MG63 (cell line): ENCODE results near the gene CD2BP2. TPM values are rescaled to one million over a fixed set of nuclear protein-coding genes. Genes with fewer than 3 reads are reported as not detected.

Source experiments
- DNase-seq: peaks from one replicate; pipeline ENCODE4 v3.0.0-alpha.2; 2020
- H3K27me3 ChIP-seq: fragments of 250-450 bp; sonication (Bioruptor Pico); 2 replicates; pipeline ENCODE4 v1.5.1; 2020; ENCODE audit warnings: mild to moderate bottlenecking, moderate library complexity
- H3K36me3 ChIP-seq: fragments of 250-450 bp; sonication (Bioruptor Pico); 2 replicates; pipeline ENCODE4 v1.5.1; 2020; ENCODE audit warnings: mild to moderate bottlenecking, moderate library complexity
- H3K4me3 ChIP-seq: fragments of 250-450 bp; sonication (Bioruptor Pico); 2 replicates; pipeline ENCODE4 v1.5.1; 2020; ENCODE audit warnings: mild to moderate bottlenecking, moderate library complexity
- H3K9me3 ChIP-seq: fragments of 250-450 bp; sonication (Bioruptor Pico); 2 replicates; pipeline ENCODE4 v1.5.1; 2020; ENCODE audit warnings: mild to moderate bottlenecking, moderate library complexity
- total RNA-seq: library from RNA; depleted of rRNA; stranded (reverse); fragments of >200 nt; shearing (Covaris generic); gene quantifications from 2 replicates; pipeline ENCODE4 v1.2.3, GENCODE V29; 2014; ENCODE audit warnings: low replicate concordance

Gene CD2BP2
- total RNA-seq, 1 experiment from 2014 or later, result 70.0 TPM

DNA sequence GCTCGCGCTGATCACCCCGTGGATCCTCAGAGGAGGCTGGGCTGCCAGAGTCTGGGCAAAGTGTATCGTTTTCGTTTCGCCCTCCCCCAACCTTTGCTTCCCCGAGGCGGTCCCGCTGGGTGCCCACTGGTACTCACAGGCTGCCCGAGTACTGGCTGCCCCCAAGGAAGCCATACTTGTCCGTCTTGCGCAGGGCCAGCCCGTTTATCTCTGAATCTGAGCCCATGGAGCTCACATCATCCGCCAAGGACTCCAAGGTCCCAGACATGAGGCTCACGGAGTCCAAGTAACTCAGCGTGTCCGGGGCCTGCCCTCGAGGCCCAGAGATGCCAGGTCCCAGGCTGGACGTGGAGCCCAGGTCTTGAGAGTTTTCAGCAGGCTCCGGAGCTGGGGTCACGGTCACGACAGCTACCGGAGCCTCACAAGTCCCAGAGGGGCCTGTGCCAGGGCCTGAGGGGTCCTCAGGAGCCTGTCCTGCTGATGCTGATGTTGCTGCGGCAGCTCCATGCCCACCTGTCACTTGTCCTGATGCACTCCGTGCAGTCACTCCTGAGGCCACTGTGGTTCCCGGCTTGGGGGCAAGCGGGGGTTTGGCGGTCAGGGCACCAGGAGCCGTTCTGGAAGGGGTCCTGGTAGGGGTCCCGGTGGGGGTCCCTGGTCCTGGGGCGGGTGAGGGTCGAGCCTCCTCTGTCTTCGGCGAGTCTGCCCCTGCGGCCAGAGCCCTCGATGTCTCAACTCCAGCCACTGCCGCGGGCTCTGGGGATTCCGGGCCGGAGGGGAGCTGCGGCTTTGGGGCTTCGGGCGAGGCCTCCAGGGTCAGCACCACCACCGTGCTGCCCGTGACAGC, 14.2 kb upstream of the CD2BP2 start:
- no peak for DNase-seq
- H3K4me3 ChIP-seq, result peak overlapping the region; percentile 80
- H3K27me3 ChIP-seq, result no peaks in the 10 kb centered on the region
- H3K9me3 ChIP-seq, result no peaks in the 10 kb centered on the region
- H3K36me3 ChIP-seq, result peaks cover 40% of the 10 kb centered on the region

DNA sequence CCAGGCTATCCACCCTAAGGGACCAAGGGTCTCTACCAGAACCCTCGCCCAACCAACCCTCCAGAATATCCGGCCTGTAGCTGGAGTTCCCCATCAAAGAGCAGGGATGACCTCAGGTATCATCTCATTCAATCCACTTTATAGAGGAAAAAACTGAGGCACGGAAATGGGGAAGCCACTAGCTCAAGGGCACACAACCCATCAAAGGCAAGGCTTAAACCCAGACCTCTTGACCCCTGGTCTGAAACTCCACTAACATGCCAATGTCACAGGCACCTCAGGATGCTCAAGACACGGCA, 13.6 kb upstream of the CD2BP2 start:
- Histone ChIP-seq H3K27me3 (no peaks in the 10 kb centered on the region), H3K4me3 (peak overlapping the region; percentile 80), H3K9me3 (no peaks in the 10 kb centered on the region), H3K36me3 (peaks cover 45% of the 10 kb centered on the region)
- no peak for DNase-seq

DNA sequence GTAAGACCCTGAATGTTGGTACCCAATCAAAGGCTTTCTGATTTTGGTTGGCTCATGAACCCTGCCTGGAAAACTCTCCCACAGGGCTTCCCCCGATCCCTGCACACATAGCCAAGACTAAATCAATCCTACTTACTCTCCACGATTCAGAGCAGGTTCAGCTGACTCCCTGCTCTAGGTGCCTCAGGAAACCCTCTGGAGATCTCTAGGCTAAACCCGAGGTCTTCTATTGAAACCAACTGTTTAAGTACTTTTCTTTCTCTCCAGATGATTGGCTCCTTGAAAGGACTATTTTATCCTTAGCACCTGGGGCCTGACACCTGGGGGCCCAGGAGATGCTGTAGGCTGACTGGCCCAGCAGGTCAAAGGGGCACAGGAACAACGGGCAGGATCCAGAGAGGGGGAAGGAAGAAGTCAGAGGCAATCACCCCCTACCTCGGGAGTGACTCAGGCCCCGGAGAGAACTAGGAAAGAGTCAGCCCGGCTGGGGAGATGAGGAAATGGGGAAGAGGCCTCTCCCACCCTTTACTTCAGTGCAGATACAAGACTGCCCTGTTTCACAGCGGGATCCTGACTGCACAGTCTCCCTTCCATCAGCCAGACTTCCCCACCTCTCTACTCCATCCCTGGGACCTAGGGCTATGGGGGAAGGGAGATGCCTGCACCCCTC, 13.1 kb upstream of the CD2BP2 start:
- Histone ChIP-seq H3K9me3 (no peaks in the 10 kb centered on the region), H3K4me3 (peak overlapping the region; percentile 80), H3K27me3 (no peaks in the 10 kb centered on the region), H3K36me3 (peaks cover 50% of the 10 kb centered on the region)
- DNase-seq, result peak; percentile 69

DNA sequence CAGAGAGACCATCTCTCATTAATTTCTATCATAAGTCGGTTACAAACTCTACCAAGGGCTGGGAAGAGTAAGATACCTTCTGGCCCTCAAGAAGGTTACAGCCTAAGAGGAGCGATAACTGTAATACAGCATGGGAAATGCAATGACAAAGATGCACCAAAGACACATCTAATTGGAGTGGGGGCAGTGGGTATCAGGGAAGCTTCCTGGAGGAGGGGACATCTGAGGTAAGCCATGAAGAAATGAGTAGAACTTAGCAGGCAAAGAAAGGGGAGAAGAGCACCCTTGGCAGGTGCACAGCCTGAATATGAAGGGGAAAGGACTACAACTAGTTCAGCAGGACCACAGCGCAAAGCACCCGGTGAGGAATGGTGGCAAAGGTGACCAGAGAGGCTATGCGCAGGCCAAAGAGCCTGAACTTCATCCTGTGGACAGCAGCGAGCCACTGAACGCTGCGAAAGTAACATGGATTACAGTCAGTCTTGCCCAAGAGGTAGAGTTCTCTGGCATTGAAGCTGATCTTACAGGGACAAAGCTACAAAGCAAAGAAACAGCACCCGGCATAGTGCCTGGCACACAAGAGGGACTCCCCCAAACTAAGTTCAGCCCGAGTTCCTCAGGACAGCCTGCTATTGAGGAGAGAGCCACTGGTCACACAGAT, 12.4 kb upstream of the CD2BP2 start:
- Histone ChIP-seq H3K36me3 (peaks cover 57% of the 10 kb centered on the region), H3K4me3 (peak overlapping the region; percentile 80), H3K27me3 (no peaks in the 10 kb centered on the region), H3K9me3 (no peaks in the 10 kb centered on the region)
- DNase-seq, result no peak

DNA sequence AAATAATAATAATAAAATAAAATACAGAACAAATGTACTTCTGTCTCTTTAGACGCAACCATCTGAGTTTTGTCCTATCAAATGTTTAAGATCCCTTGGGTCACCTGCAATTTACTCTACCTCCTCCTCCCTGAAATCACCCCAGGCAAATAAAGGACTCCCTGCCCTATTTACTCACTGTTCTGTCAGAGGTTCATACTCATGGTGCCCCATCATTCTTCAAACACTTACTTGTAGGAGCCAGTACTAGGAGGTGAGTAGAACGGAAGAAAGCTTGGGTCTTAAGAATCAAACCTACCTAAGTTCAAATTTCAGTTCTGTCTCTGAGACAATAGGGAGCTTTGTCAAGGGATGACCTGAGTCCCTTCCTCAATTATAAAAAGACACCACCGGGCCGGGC, 11.4 kb upstream of the CD2BP2 start:
- no peak for DNase-seq
- H3K36me3 ChIP-seq, result peaks cover 64% of the 10 kb centered on the region
- no peaks in the 10 kb centered on the region for H3K9me3 ChIP-seq
- no peaks in the 10 kb centered on the region for H3K27me3 ChIP-seq
- no peak overlapping the region for H3K4me3 ChIP-seq

DNA sequence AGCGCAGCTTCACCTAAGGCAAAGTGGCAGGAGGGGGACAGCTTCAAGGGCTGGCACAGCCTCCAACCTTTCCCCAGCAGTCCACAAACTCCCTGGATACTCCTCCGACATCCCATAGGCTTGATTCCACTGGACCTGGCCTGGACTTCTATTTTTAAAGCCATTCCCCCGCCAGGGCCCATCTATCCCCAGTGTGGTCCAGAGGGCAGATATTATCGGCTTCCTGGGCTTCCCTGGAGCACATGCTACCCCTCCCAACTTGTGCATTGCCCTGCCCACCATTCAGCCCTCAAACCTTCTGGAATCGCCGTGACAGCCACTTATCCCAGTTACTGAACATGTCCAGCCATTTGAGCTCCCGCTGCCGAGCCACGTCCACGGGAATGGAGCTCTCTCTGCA, 10.1 kb upstream of the CD2BP2 start:
- no peaks in the 10 kb centered on the region for H3K27me3 ChIP-seq
- no peak for DNase-seq
- peaks cover 76% of the 10 kb centered on the region for H3K36me3 ChIP-seq
- no peak overlapping the region for H3K4me3 ChIP-seq
- H3K9me3 ChIP-seq, result no peaks in the 10 kb centered on the region

DNA sequence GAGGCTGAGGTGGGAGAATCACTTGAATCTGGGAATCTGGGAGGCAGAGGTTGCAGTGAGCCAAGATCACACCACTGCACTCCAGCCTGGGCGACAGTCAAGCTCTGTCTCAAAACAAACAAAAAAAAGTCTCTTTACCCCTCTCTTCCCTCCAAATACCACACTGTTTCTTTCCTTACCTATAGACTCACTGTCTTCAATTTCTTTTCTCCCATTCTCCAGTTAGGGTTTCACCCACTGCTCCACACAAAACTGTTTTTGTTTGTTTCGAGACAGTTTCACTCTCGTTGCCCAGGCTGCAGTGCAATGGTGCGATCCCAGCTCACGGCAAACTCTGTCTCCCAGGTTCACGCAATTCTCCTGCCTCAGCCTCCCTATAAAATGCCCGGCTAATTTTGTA, 6.1 kb upstream of the CD2BP2 start:
- no peak for DNase-seq
- H3K36me3 ChIP-seq, result peaks cover 88% of the 10 kb centered on the region
- no peaks in the 10 kb centered on the region for H3K27me3 ChIP-seq
- H3K9me3 ChIP-seq, result no peaks in the 10 kb centered on the region
- H3K4me3 ChIP-seq, result no peak overlapping the region

DNA sequence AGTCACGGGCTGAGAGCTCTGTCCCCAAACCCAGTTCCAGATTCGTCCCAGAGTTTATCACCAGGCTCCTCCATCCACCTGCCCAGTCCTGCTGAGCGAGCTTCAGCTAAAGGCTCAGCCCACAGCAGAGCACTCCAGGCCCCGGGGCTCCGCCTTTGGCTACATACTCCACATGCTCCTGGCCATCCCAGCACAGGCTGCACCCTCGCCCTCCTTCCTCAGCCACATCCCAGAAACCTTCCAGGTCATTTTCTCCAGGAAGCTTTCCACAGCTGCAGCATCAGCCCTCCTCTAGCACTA, 4.7 kb upstream of the CD2BP2 start:
- H3K27me3 ChIP-seq, result no peaks in the 10 kb centered on the region
- DNase-seq, result no peak
- H3K36me3 ChIP-seq, result peaks cover 76% of the 10 kb centered on the region
- no peaks in the 10 kb centered on the region for H3K9me3 ChIP-seq
- H3K4me3 ChIP-seq, result no peak overlapping the region

DNA sequence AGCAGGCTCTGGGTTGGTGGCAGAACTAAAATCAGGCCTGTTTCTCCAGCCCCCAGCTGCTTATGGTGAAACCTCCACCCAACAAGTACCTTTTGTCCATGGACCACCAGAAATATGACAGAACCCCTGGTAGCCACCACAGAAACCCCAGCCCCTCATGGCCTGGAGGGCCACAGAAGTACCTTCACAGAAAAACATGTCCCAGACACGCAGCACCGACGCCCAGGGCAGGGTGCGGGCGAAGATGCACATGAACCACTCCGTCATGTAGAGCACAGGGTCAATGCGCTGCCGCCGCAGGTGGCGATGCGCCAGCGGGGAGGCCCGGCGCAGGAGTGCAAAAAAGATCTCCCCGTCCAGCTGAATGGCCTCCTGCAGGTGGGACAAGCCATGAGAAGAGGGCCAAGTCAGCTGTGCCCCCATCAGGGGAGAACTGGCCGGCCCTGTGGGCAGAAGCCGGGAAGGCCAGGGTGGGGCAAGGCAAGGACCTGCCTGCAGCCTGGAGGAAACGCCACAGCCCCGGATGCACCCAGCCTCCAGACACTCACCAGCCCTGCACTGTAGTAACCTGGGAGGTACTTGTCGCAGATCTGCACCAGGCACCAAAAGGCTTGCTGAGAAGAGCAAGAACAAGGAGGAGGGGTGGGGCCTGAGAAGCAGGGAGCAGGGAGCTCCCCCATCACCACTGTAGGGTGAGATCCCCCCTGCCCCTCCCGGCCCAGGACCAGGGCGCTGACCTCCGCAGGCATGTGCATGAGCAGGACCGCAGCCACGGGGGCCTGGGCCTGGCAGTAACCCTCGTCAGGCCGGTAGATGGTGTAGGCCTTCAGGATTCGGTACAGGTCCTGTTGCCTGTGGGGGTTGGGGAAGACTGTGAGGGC, 4.1 kb upstream of the CD2BP2 start:
- H3K4me3 ChIP-seq, result no peak overlapping the region
- H3K36me3 ChIP-seq, result peaks cover 70% of the 10 kb centered on the region
- H3K27me3 ChIP-seq, result no peaks in the 10 kb centered on the region
- no peaks in the 10 kb centered on the region for H3K9me3 ChIP-seq
- DNase-seq, result no peak

DNA sequence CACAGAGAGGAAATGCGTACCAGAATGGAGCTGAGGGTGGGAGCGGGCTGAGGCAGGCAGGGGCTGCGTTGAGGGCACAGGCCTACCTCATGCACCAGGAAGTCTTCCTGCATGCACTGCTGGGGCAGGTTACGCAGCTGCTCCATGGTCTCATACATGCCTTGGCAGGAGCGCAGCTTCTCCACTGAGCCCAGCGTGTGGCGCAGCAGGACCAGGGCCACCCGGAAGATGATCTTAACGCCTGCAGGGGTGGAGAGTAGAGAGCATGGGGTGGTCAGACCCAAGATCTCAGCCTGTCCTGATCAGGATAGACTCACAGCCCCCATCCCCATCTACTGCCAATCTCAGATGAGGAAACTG, 3.4 kb upstream of the CD2BP2 start:
- no peak for DNase-seq
- H3K9me3 ChIP-seq, result no peaks in the 10 kb centered on the region
- H3K27me3 ChIP-seq, result no peaks in the 10 kb centered on the region
- H3K36me3 ChIP-seq, result peaks cover 68% of the 10 kb centered on the region
- H3K4me3 ChIP-seq, result no peak overlapping the region

DNA sequence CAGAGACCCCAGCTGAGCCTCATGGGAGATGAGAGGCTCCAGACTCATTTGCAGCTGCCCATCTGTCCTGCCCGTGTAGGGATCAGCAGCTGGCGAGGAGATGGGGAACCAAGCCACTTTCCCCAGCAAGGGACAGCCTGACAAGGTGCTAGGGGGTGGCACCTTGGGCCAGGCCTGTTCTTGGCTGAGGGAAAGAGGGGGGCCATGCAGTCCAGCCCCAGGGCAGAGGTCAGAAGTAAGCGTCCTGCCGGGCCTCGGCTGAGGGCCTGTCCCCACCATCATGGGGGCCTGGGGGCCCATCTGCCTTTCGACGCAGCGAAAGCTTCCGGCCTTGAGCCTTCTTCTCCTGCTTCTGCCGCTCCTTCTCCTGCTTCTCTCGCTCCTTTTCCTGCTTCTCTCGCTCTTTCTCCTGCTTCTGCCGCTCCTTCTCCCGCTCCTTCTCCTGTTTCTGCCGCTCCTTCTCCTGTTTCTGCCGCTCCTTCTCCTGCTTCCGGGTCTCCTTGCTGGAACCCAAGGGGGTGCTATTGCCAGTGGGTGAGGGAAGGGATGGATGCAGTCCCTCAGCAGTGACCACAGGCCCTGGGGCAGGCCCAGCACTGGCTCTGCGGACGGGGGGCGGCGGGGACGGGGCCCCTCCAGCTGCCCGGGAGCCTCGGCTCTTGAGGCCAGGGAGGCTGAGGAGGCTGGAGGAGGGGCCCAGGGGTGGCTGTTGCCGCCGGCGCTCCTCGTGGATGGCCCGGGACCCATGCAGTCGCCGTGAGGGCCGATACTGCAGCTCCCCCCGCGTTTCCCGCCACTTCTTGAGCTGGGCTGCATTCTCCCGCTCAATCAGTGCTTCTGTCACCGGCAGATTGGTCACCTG, 2.8 kb upstream of the CD2BP2 start:
- no peak for DNase-seq
- Histone ChIP-seq H3K4me3 (no peak overlapping the region), H3K36me3 (peaks cover 68% of the 10 kb centered on the region), H3K27me3 (no peaks in the 10 kb centered on the region), H3K9me3 (no peaks in the 10 kb centered on the region)

DNA sequence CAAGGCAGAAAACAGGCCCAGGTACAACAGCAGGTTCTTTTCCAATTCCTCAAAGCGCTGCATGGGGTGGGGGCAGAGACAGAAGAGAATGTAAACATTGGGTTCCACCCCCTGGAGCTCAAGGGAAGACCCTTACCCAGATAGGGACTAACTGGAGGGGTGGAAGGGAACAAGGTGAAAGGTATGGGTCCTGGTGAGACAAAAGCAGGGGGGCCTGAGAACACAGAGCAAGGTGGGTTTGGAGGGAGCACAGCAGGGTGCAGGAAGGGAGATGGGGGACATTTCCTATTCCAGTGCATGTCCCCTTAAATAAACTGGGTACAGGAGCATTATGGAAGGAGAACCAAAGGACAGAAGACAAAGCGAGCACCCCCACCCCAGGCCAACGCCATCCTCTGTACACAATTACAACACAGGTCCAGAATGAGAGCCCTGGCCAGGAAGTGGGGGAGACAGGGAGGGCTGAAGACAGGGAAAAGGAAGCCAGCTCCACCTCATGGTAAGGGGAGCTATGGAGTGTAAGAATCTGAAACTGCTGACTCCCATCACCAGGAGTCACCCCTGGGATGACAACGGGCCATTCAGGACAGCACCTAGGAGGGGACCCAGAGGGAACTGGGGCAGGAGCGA, 2.1 kb upstream of the CD2BP2 start:
- no peak for DNase-seq
- Histone ChIP-seq H3K27me3 (no peaks in the 10 kb centered on the region), H3K9me3 (no peaks in the 10 kb centered on the region), H3K4me3 (no peak overlapping the region), H3K36me3 (peaks cover 68% of the 10 kb centered on the region)

DNA sequence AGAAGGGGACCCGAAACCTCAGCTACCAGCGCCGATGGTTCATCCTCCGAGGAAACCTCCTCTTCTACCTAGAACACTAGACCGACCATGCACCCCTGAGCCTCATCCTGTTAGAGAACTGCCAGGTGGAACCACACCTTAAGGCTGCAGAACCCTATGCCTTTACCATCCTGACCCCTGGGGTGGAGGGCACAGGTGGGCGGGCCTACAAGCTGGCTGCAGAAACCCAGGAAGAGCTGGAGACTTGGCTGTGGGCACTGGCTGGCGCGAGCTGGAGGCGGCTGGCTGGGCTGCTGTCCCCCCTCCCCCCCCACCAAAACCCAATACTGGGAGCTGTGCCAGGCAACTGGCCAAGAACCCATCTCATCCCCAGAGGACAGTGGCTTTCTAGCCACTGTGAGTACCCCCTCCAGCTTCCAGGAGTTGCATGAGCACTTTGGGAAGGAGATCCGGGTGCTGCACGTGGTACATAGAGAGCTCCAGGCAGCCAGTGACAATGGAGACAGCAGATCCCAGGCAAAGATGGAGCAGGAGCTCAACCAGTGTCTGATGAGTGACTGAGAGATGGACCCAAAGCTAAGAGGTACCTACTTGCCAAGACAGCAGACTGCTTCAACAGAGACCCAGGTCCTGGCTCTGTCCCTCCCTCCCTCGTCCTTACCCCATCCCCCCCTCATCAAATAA, 1.4 kb upstream of the CD2BP2 start:
- DNase-seq, result peak; percentile 60
- Histone ChIP-seq H3K4me3 (peak overlapping the region; percentile 96), H3K9me3 (no peaks in the 10 kb centered on the region), H3K27me3 (no peaks in the 10 kb centered on the region), H3K36me3 (peaks cover 68% of the 10 kb centered on the region)

DNA sequence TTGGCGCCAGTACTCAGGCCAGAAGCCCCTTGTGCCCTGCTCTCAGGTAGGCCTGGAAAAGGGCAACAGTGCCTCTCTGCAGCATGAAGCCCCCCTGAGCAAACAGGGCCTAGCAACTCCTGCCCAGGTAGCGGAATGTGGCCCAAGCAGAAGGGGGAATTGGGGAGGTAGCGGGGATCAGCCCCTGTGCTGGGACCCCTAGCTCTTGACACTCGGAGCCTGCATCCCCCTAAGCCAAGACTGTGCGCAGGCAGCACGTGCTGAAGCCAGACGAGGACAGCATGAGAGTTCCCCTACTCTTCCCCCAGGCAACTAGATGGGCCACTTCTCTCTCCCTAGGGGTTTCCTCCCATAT, 823 bp upstream of the CD2BP2 start:
- no peaks in the 10 kb centered on the region for H3K27me3 ChIP-seq
- H3K4me3 ChIP-seq, result peak overlapping the region; percentile 96
- peaks cover 69% of the 10 kb centered on the region for H3K36me3 ChIP-seq
- H3K9me3 ChIP-seq, result no peaks in the 10 kb centered on the region
- DNase-seq, result no peak

DNA sequence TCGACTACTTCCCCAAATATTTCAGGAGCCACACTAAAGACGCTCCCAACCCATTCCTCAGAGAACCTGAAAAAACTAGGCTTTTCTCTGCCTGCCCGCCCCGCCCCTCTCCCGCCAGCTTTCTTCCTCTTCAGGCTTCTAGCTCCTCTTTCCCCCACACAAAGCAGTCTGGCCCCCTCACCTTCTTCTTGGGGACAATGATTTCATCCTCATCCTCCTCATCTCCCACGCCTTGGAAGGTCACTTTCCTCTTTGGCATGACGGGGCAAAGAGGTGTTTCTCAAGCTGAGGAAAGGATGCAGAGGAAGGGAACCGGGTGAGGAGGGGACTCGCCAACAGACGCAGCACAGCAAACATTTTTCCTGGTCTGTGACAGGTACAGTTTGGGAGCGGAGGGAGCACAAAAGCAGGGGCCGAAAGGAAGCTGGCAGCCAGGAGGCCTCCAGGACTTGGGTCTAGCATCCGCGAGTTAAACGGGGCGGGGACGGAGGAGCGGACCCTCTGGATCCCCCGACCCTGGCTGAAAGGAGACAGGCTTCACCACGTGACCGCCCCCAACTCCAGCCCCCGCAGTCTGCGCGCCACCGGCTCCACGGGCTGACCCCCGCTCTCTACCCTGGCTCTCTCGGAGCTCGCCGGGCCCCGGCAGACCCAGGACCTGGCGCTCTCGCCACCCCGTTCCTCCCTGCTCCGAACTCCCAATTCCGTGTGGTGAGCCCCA, 525 bp downstream of the CD2BP2 start:
- Histone ChIP-seq H3K36me3 (peaks cover 69% of the 10 kb centered on the region), H3K4me3 (peak overlapping the region; percentile 96), H3K27me3 (no peaks in the 10 kb centered on the region), H3K9me3 (no peaks in the 10 kb centered on the region)
- no peak for DNase-seq
